GM23338 (cell line): ENCODE results near the gene KDM4B. TPM values are rescaled to one million over a fixed set of nuclear protein-coding genes. Genes with fewer than 3 reads are reported as not detected.

Source experiments
- ATAC-seq: fragments of 200-7000 bp; cut with Tn5 transposase; 3 replicates; pipeline ENCODE4 v1.9.1; 2020
- DNase-seq: peaks from one replicate; pipeline ENCODE4 v3.0.0-alpha.2; 2015; ENCODE audit warnings: low spot score
- H2AFZ ChIP-seq: fragments of 200-600 bp; sonication (generic); 2 replicates; pipeline ENCODE4 v1.8.0; 2016; ENCODE audit warnings: antibody characterized with exemption, mild to moderate bottlenecking, moderate library complexity
- H3F3A ChIP-seq: fragments of 200-600 bp; sonication (generic); replicated peaks from 2 replicates; pipeline ENCODE4 v1.8.0; 2017; ENCODE audit warnings: antibody characterized with exemption, mixed run types, low read depth
- H3K27ac ChIP-seq: fragments of 200-600 bp; sonication (generic); 2 replicates; pipeline ENCODE4 v1.6.1; 2016; ENCODE audit warnings: low read depth
- H3K27me3 ChIP-seq: fragments of 200-600 bp; sonication (generic); 2 replicates; pipeline ENCODE4 v1.8.0; 2016; ENCODE audit warnings: mild to moderate bottlenecking, mixed run types, moderate library complexity; ENCODE audit not compliant: insufficient read depth
- H3K36me3 ChIP-seq: fragments of 200-600 bp; sonication (generic); 2 replicates; pipeline ENCODE4 v1.8.0; 2016; ENCODE audit warnings: mild to moderate bottlenecking; ENCODE audit not compliant: insufficient read depth
- H3K4me1 ChIP-seq: fragments of 200-600 bp; sonication (generic); 2 replicates; pipeline ENCODE4 v1.8.0; 2016; ENCODE audit warnings: mild to moderate bottlenecking, moderate library complexity; ENCODE audit not compliant: insufficient read depth
- H3K4me2 ChIP-seq: fragments of 200-600 bp; sonication (generic); 2 replicates; pipeline ENCODE4 v1.7.1; 2017; ENCODE audit warnings: mixed run types
- H3K4me3 ChIP-seq: fragments of 200-600 bp; sonication (generic); 2 replicates; pipeline ENCODE4 v1.6.1; 2016; ENCODE audit warnings: mixed run types
- H3K79me2 ChIP-seq: fragments of 200-600 bp; sonication (generic); replicated peaks from 2 replicates; pipeline ENCODE4 v1.8.0; 2017; ENCODE audit warnings: mild to moderate bottlenecking; ENCODE audit not compliant: insufficient read depth
- H3K9me2 ChIP-seq: fragments of 200-600 bp; sonication (generic); 2 replicates; pipeline ENCODE4 v1.8.0; 2017; ENCODE audit not compliant: insufficient read depth
- H4K20me1 ChIP-seq: fragments of 200-600 bp; sonication (generic); replicated peaks from 2 replicates; pipeline ENCODE4 v1.8.0; 2017; ENCODE audit warnings: mild to moderate bottlenecking; ENCODE audit not compliant: insufficient read depth
- H3K27ac Mint-ChIP-seq: 2 replicates; pipeline ENCODE4 v1.8.0; 2020; ENCODE audit warnings: inconsistent platforms, mild to moderate bottlenecking, moderate library complexity, mixed read lengths
- H3K27me3 Mint-ChIP-seq: 3 replicates; pipeline ENCODE4 v1.8.0; 2022; ENCODE audit warnings: low read depth, mild to moderate bottlenecking, moderate library complexity, mixed read lengths, inconsistent platforms; ENCODE audit not compliant: insufficient read depth, poor library complexity
- H3K36me3 Mint-ChIP-seq: 3 replicates; pipeline ENCODE4 v1.8.0; 2021; ENCODE audit warnings: low read depth, mild to moderate bottlenecking, inconsistent platforms, moderate library complexity, mixed read lengths
- H3K4me1 Mint-ChIP-seq: 3 replicates; pipeline ENCODE4 v1.8.0; 2020; ENCODE audit warnings: mild to moderate bottlenecking, inconsistent platforms, mixed read lengths
- H3K4me3 Mint-ChIP-seq: 3 replicates; pipeline ENCODE4 v1.8.0; 2021; ENCODE audit warnings: moderate library complexity, mild to moderate bottlenecking, inconsistent platforms, mixed read lengths
- H3K9me3 Mint-ChIP-seq: 3 replicates; pipeline ENCODE4 v1.8.0; 2020; ENCODE audit warnings: moderate library complexity, mild to moderate bottlenecking, inconsistent platforms, mixed read lengths
- CREB1 ChIP-seq: fragments of 250-450 bp; sonication (Bioruptor Pico); IDR thresholded peaks from 2 replicates; pipeline ENCODE4 v1.5.0; 2020; ENCODE audit warnings: low read depth, mild to moderate bottlenecking, moderate library complexity
- EZH2phosphoT487 ChIP-seq: fragments of 200-600 bp; sonication (generic); IDR thresholded peaks from one replicate; pipeline ENCODE4 v1.8.1; 2018; ENCODE audit warnings: antibody characterized with exemption; ENCODE audit not compliant: unreplicated experiment
- STAT1 ChIP-seq: IDR thresholded peaks from one replicate; pipeline ENCODE4 v1.6.1; 2016; ENCODE audit warnings: antibody characterized with exemption; ENCODE audit not compliant: unreplicated experiment
- ZNF114 ChIP-seq: fragments of 250-450 bp; sonication (Bioruptor Pico); IDR thresholded peaks from 2 replicates; pipeline ENCODE4 v1.5.0; 2020; ENCODE audit warnings: mild to moderate bottlenecking, moderate library complexity
- polyA plus RNA-seq: library from polyadenylated mRNA; unstranded; fragments of >200 nt; fragmentation: Nextera tagmentation; extraction: Ambion mirVana; gene quantifications from 2 replicates; pipeline ENCODE4 v1.2.1, GENCODE V29; 2016
- total RNA-seq: library from RNA; depleted of rRNA; stranded (reverse); fragments of >200 nt; shearing (Covaris generic); gene quantifications from 2 replicates; pipeline ENCODE4 v1.2.3, GENCODE V29; 2014
- TF ChIP-seq, protein P1 (sequence below): IDR thresholded peaks from one replicate; pipeline ENCODE4 v1.6.1; 2018; ENCODE audit warnings: antibody characterized with exemption; ENCODE audit not compliant: unreplicated experiment
- TF ChIP-seq, protein P2 (sequence below): fragments of 250-450 bp; sonication (Bioruptor Pico); IDR thresholded peaks from 2 replicates; pipeline ENCODE4 v1.5.0; 2020; ENCODE audit warnings: mild to moderate bottlenecking, moderate library complexity
- TF ChIP-seq, protein P3 (sequence below): IDR thresholded peaks from 2 replicates; pipeline ENCODE4 v1.6.1; 2016; ENCODE audit warnings: antibody characterized with exemption

Gene KDM4B
- total and polyA plus RNA-seq, 2 experiments from 2014 or later = 9.1 to 27.6 TPM

DNA sequence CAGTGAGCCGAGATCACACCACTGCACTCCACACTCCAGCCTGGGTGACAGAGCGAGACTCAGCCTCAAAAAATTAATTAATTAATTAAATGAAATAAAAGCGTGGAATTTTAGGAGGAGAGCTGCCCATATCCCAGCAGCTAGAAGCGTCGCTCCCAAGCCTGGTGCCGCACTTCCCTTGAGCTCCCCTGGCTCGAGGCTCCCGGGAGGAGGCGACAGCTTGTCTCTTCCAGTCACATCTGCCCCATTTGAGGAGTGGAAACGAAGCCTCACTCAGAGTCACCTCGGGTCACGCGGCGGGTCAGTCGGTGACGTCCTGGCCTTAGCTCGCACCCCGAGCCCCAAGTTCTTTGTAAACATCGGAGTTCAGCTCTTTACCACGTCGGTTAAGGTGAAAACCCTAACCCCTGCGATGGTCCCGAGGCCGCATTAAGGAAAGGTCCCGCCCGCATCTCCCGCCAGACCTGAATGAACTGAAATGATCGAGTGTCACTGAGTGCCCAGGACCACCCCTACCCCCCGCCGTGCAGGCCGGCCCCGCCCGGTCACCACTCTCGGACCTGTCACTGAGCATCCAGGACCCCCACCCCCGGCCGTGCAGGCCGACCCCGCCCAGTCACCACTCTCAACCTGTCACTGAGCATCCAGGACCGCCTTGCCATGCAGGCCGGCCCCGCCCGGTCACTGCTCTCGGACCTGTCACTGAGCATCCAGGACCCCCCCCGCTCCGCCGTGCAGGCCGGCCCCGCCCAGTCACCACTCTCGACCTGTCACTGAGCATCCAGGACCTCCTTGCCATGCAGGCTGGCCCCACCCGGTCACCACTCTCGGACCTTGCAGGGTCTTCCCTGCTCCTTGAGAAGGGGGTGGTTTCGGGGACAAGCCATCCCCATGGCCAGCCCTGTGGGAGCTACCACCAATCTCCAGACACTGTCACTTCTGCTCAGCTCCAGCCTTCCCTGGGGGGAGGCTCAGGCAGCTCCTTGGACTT is 176.9 kb downstream of the KDM4B start:
- Histone ChIP-seq H3F3A (no peaks in the 10 kb centered on the region), H3K36me3 (0 out of 2 replicates have a peak, but pooled peaks cover 3% of the 10 kb centered on the region), H3K4me2 (no peak overlapping the region), H3K9me2 (no peaks in the 10 kb centered on the region), H3K79me2 (no peaks in the 10 kb centered on the region), H3K27ac (no peak overlapping the region), H3K4me1 (peaks cover 5% of the 10 kb centered on the region), H3K4me3 (no peak overlapping the region), H2AFZ (no peak overlapping the region), H3K27me3 (no peaks in the 10 kb centered on the region), H4K20me1 (no peaks in the 10 kb centered on the region)
- peaks cover 9% of the 10 kb centered on the region; the same call in 2 of the 3 replicates for H3K36me3 Mint-ChIP-seq
- peaks cover 13% of the 10 kb centered on the region; the same call in 2 of the 3 replicates for H3K4me1 Mint-ChIP-seq
- ATAC-seq (no peak), DNase-seq (no peak)
- peaks cover 14% of the 10 kb centered on the region for H3K27me3 Mint-ChIP-seq
- TF ChIP-seq, protein P1, sequence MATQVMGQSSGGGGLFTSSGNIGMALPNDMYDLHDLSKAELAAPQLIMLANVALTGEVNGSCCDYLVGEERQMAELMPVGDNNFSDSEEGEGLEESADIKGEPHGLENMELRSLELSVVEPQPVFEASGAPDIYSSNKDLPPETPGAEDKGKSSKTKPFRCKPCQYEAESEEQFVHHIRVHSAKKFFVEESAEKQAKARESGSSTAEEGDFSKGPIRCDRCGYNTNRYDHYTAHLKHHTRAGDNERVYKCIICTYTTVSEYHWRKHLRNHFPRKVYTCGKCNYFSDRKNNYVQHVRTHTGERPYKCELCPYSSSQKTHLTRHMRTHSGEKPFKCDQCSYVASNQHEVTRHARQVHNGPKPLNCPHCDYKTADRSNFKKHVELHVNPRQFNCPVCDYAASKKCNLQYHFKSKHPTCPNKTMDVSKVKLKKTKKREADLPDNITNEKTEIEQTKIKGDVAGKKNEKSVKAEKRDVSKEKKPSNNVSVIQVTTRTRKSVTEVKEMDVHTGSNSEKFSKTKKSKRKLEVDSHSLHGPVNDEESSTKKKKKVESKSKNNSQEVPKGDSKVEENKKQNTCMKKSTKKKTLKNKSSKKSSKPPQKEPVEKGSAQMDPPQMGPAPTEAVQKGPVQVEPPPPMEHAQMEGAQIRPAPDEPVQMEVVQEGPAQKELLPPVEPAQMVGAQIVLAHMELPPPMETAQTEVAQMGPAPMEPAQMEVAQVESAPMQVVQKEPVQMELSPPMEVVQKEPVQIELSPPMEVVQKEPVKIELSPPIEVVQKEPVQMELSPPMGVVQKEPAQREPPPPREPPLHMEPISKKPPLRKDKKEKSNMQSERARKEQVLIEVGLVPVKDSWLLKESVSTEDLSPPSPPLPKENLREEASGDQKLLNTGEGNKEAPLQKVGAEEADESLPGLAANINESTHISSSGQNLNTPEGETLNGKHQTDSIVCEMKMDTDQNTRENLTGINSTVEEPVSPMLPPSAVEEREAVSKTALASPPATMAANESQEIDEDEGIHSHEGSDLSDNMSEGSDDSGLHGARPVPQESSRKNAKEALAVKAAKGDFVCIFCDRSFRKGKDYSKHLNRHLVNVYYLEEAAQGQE = no peak
- TF ChIP-seq ZNF114 (CRISPR knock-in tag) = no peak
- TF ChIP-seq, protein P2, sequence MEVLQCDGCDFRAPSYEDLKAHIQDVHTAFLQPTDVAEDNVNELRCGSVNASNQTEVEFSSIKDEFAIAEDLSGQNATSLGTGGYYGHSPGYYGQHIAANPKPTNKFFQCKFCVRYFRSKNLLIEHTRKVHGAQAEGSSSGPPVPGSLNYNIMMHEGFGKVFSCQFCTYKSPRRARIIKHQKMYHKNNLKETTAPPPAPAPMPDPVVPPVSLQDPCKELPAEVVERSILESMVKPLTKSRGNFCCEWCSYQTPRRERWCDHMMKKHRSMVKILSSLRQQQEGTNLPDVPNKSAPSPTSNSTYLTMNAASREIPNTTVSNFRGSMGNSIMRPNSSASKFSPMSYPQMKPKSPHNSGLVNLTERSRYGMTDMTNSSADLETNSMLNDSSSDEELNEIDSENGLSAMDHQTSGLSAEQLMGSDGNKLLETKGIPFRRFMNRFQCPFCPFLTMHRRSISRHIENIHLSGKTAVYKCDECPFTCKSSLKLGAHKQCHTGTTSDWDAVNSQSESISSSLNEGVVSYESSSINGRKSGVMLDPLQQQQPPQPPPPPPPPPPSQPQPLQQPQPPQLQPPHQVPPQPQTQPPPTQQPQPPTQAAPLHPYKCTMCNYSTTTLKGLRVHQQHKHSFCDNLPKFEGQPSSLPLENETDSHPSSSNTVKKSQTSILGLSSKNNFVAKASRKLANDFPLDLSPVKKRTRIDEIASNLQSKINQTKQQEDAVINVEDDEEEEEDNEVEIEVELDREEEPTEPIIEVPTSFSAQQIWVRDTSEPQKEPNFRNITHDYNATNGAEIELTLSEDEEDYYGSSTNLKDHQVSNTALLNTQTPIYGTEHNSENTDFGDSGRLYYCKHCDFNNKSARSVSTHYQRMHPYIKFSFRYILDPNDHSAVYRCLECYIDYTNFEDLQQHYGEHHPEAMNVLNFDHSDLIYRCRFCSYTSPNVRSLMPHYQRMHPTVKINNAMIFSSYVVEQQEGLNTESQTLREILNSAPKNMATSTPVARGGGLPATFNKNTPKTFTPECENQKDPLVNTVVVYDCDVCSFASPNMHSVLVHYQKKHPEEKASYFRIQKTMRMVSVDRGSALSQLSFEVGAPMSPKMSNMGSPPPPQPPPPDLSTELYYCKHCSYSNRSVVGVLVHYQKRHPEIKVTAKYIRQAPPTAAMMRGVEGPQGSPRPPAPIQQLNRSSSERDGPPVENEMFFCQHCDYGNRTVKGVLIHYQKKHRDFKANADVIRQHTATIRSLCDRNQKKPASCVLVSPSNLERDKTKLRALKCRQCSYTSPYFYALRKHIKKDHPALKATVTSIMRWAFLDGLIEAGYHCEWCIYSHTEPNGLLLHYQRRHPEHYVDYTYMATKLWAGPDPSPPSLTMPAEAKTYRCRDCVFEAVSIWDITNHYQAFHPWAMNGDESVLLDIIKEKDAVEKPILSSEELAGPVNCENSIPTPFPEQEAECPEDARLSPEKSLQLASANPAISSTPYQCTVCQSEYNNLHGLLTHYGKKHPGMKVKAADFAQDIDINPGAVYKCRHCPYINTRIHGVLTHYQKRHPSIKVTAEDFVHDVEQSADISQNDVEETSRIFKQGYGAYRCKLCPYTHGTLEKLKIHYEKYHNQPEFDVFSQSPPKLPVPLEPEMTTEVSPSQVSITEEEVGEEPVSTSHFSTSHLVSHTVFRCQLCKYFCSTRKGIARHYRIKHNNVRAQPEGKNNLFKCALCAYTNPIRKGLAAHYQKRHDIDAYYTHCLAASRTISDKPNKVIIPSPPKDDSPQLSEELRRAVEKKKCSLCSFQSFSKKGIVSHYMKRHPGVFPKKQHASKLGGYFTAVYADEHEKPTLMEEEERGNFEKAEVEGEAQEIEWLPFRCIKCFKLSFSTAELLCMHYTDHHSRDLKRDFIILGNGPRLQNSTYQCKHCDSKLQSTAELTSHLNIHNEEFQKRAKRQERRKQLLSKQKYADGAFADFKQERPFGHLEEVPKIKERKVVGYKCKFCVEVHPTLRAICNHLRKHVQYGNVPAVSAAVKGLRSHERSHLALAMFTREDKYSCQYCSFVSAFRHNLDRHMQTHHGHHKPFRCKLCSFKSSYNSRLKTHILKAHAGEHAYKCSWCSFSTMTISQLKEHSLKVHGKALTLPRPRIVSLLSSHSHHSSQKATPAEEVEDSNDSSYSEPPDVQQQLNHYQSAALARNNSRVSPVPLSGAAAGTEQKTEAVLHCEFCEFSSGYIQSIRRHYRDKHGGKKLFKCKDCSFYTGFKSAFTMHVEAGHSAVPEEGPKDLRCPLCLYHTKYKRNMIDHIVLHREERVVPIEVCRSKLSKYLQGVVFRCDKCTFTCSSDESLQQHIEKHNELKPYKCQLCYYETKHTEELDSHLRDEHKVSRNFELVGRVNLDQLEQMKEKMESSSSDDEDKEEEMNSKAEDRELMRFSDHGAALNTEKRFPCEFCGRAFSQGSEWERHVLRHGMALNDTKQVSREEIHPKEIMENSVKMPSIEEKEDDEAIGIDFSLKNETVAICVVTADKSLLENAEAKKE = no peak
- TF ChIP-seq CREB1 (CRISPR knock-in tag) = no peak
- TF ChIP-seq, protein P3, sequence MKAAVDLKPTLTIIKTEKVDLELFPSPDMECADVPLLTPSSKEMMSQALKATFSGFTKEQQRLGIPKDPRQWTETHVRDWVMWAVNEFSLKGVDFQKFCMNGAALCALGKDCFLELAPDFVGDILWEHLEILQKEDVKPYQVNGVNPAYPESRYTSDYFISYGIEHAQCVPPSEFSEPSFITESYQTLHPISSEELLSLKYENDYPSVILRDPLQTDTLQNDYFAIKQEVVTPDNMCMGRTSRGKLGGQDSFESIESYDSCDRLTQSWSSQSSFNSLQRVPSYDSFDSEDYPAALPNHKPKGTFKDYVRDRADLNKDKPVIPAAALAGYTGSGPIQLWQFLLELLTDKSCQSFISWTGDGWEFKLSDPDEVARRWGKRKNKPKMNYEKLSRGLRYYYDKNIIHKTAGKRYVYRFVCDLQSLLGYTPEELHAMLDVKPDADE = no peak
- TF ChIP-seq STAT1 = no peak
- no peak for TF ChIP-seq EZH2phosphoT487
- no peak overlapping the region for H3K4me3 Mint-ChIP-seq
- H3K27ac Mint-ChIP-seq = no peak overlapping the region
- no peaks in the 10 kb centered on the region for H3K9me3 Mint-ChIP-seq
